Astrocyte (in vitro differentiated cells and primary cell): ENCODE results near the gene SLC25A13. TPM values are rescaled to one million over a fixed set of nuclear protein-coding genes. Genes with fewer than 3 reads are reported as not detected.

Experiments
- DNase-seq: peaks from one replicate; pipeline ENCODE4 v3.0.0-alpha.2; 2010; ENCODE audit warnings: low read depth
- FAIRE-seq: peaks from 2 replicates; lab custom pipeline; 2011; peaks lifted over from hg19 to GRCh38; lab: Jason Lieb, UNC
- H2AFZ ChIP-seq: 2 replicates; pipeline ENCODE4 v1.6.0; 2012; ENCODE audit warnings: low read depth, low read length, inconsistent platforms
- H3K27ac ChIP-seq: 2 replicates; pipeline ENCODE4 v1.5.1; 2011; ENCODE audit warnings: low read depth, low read length, inconsistent platforms
- H3K27me3 ChIP-seq: 2 replicates; pipeline ENCODE4 v1.6.0; 2011; ENCODE audit warnings: low read length, inconsistent platforms; ENCODE audit not compliant: insufficient read depth
- H3K36me3 ChIP-seq: 2 replicates; pipeline ENCODE4 v1.5.1; 2011; ENCODE audit warnings: low read length, inconsistent platforms; ENCODE audit not compliant: insufficient read depth
- H3K4me1 ChIP-seq: 2 replicates; pipeline ENCODE4 v1.5.1; 2011; ENCODE audit warnings: low read length, inconsistent platforms; ENCODE audit not compliant: insufficient read depth
- H3K4me2 ChIP-seq: 2 replicates; pipeline ENCODE4 v1.6.0; 2012; ENCODE audit warnings: low read length, inconsistent platforms
- H3K4me3 ChIP-seq: 2 replicates; pipeline ENCODE4 v1.5.1; 2011; ENCODE audit warnings: low read depth, mild to moderate bottlenecking, low read length, inconsistent platforms; ENCODE audit not compliant: insufficient read depth
- H3K79me2 ChIP-seq: 2 replicates; pipeline ENCODE4 v1.6.0; 2012; ENCODE audit warnings: mild to moderate bottlenecking, low read length, inconsistent platforms; ENCODE audit not compliant: insufficient read depth
- H3K9ac ChIP-seq: 2 replicates; pipeline ENCODE4 v1.6.0; 2012; ENCODE audit warnings: mild to moderate bottlenecking, low read length, inconsistent platforms
- H3K9me3 ChIP-seq: 2 replicates; pipeline ENCODE4 v1.5.1; 2012; ENCODE audit warnings: low read depth, mild to moderate bottlenecking, low read length, inconsistent platforms; ENCODE audit not compliant: insufficient read depth
- H4K20me1 ChIP-seq: 2 replicates; pipeline ENCODE4 v1.6.0; 2012; ENCODE audit warnings: low read length, inconsistent platforms; ENCODE audit not compliant: insufficient read depth
- H3K27ac Mint-ChIP-seq: one replicate; pipeline ENCODE4 v1.8.0; 2021; ENCODE audit warnings: mild to moderate bottlenecking, mixed read lengths; ENCODE audit not compliant: unreplicated experiment
- H3K27me3 Mint-ChIP-seq: one replicate; pipeline ENCODE4 v1.8.0; 2021; ENCODE audit warnings: low read depth, mixed read lengths; ENCODE audit not compliant: unreplicated experiment
- H3K36me3 Mint-ChIP-seq: one replicate; pipeline ENCODE4 v1.8.0; 2021; ENCODE audit warnings: low read depth, mixed read lengths; ENCODE audit not compliant: unreplicated experiment
- H3K4me1 Mint-ChIP-seq: one replicate; pipeline ENCODE4 v1.8.0; 2021; ENCODE audit warnings: low read depth, mixed read lengths; ENCODE audit not compliant: unreplicated experiment
- H3K4me3 Mint-ChIP-seq: one replicate; pipeline ENCODE4 v1.8.0; 2021; ENCODE audit warnings: mild to moderate bottlenecking, moderate library complexity, mixed read lengths; ENCODE audit not compliant: unreplicated experiment
- H3K9me3 Mint-ChIP-seq: one replicate; pipeline ENCODE4 v1.8.0; 2021; ENCODE audit warnings: mild to moderate bottlenecking, mixed read lengths; ENCODE audit not compliant: unreplicated experiment
- CTCF ChIP-seq: IDR thresholded peaks from 2 replicates; pipeline ENCODE4 v1.5.1; 2011; ENCODE audit warnings: low read depth, mild to moderate bottlenecking, inconsistent platforms, low read length, moderate library complexity; ENCODE audit not compliant: insufficient read depth
- EZH2 ChIP-seq: IDR thresholded peaks from 2 replicates; pipeline ENCODE4 v1.6.1; 2012; ENCODE audit warnings: mild to moderate bottlenecking, low read length, inconsistent platforms; ENCODE audit not compliant: insufficient read depth
- total RNA-seq: library from RNA; stranded (reverse); gene quantifications from 2 replicates; pipeline ENCODE4 v1.2.1, GENCODE V29; 2021

Gene SLC25A13
- total RNA-seq, 1 donor from 2014 or later, result 58.1 TPM

DNA sequence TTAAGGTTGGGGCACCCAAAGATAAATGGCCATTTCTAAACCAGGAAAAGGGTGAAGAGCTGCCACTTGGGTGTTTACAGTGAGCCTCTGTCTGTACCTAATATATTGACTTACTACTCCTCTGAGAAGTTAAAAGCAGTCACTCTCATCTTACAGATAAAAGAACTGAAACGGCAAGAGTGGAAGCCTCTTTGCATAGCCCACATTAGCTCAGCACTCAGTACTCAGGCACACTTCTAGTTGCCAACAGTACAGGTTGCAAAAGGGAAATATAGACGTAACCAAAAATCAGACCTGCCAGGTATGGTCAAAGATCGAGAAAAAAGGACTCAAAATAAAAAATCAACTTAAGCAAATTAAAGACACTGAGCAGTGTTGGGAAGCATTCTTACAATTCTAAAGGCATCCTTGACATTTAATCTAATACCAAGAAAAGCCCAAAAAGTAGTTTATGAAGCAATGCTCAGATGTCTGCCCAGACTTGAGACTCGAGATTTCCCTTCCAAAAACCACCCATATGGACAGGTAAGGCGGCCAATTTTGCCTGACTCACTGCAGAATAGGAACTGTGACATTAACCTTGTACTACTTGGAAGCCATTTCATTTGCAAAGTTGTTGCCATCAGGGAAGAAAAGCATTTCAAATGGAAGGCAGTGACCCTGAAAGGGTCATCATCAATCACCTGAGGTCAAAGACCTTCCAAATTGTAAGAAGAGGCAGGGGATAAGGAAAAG, 139.3 kb downstream of the SLC25A13 start:
- no peak overlapping the region for H3K4me3 Mint-ChIP-seq
- no peak for DNase-seq
- no peaks in the 10 kb centered on the region for H3K27me3 Mint-ChIP-seq
- H3K36me3 ChIP-seq, result peaks cover 5% of the 10 kb centered on the region
- H3K4me1 Mint-ChIP-seq, result peaks cover 16% of the 10 kb centered on the region
- H3K79me2 ChIP-seq, result no peaks in the 10 kb centered on the region
- no peaks in the 10 kb centered on the region for H3K27me3 ChIP-seq
- no peak overlapping the region for H3K27ac ChIP-seq
- TF ChIP-seq CTCF (no peak), EZH2 (no peak)
- H3K4me2 ChIP-seq, result no peak overlapping the region
- H3K9ac ChIP-seq, result no peak overlapping the region
- no peak overlapping the region for H3K27ac Mint-ChIP-seq
- H3K9me3 ChIP-seq, result no peaks in the 10 kb centered on the region
- no peaks in the 10 kb centered on the region for H3K9me3 Mint-ChIP-seq
- peaks cover 6% of the 10 kb centered on the region for H3K36me3 Mint-ChIP-seq
- H3K4me1 ChIP-seq, result no peaks in the 10 kb centered on the region
- no peaks in the 10 kb centered on the region for H4K20me1 ChIP-seq
- FAIRE-seq, result no peak
- no peak overlapping the region for H2AFZ ChIP-seq
- H3K4me3 ChIP-seq, result no peak overlapping the region

- no peaks in the 10 kb centered on the region for H3K27me3 ChIP-seq
- no peaks in the 10 kb centered on the region for H4K20me1 ChIP-seq
- no peaks in the 10 kb centered on the region for H3K79me2 ChIP-seq
- no peak overlapping the region for H3K27ac ChIP-seq
- H3K4me1 Mint-ChIP-seq, result peaks cover 16% of the 10 kb centered on the region
- H3K4me1 ChIP-seq, result no peaks in the 10 kb centered on the region
- H2AFZ ChIP-seq, result no peak overlapping the region
- no peak overlapping the region for H3K4me3 ChIP-seq
- peaks cover 6% of the 10 kb centered on the region for H3K36me3 Mint-ChIP-seq
- no peak overlapping the region for H3K9ac ChIP-seq
- TF ChIP-seq EZH2 (no peak), CTCF (no peak)
- H3K36me3 ChIP-seq, result peaks cover 5% of the 10 kb centered on the region
- no peak for DNase-seq
- H3K9me3 Mint-ChIP-seq, result no peaks in the 10 kb centered on the region
- FAIRE-seq, result no peak
- no peak overlapping the region for H3K27ac Mint-ChIP-seq
- H3K4me3 Mint-ChIP-seq, result no peak overlapping the region
- H3K9me3 ChIP-seq, result no peaks in the 10 kb centered on the region
- no peaks in the 10 kb centered on the region for H3K27me3 Mint-ChIP-seq
- no peak overlapping the region for H3K4me2 ChIP-seq
Measured at GRCh38 chr7:96181174-96181573, 140.7 kb downstream of the SLC25A13 start.

DNA sequence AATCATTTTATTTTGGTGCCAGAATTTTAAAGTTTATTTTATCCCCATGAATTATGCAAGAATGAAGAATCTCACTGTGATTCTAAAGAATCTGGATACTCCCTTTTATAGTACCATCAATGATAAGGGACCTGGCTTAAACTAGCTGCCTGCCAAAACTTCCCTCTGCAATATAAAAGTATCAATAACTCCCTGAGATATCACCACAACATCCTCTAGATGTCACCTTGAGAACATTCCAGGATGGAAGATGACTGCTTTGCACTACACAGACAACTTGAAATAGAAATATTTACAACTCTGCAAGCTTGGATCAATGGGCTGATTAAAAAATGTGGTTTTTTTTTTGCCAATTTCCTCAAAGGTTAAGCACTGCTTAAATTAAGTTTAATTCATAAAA, 142.1 kb downstream of the SLC25A13 start:
- H2AFZ ChIP-seq, result no peak overlapping the region
- no peak overlapping the region for H3K4me3 ChIP-seq
- FAIRE-seq (no peak), DNase-seq (no peak)
- peaks cover 5% of the 10 kb centered on the region for H3K36me3 ChIP-seq
- no peaks in the 10 kb centered on the region for H3K79me2 ChIP-seq
- H3K27ac ChIP-seq, result no peak overlapping the region
- H3K27ac Mint-ChIP-seq, result no peak overlapping the region
- no peaks in the 10 kb centered on the region for H3K4me1 ChIP-seq
- H4K20me1 ChIP-seq, result no peaks in the 10 kb centered on the region
- H3K9me3 ChIP-seq, result no peaks in the 10 kb centered on the region
- no peaks in the 10 kb centered on the region for H3K9me3 Mint-ChIP-seq
- TF ChIP-seq CTCF (no peak), EZH2 (no peak)
- H3K27me3 ChIP-seq, result no peaks in the 10 kb centered on the region
- no peak overlapping the region for H3K9ac ChIP-seq
- no peak overlapping the region for H3K4me2 ChIP-seq
- no peak overlapping the region for H3K4me3 Mint-ChIP-seq
- H3K36me3 Mint-ChIP-seq, result peaks cover 12% of the 10 kb centered on the region
- H3K4me1 Mint-ChIP-seq, result peaks cover 16% of the 10 kb centered on the region
- no peaks in the 10 kb centered on the region for H3K27me3 Mint-ChIP-seq
